ENCODE data around the gene ATP6V1B1. TPM values are rescaled to one million over a fixed set of nuclear protein-coding genes. Genes with fewer than 3 reads are reported as not detected.

ATP6V1B1 gene
- total and polyA plus RNA-seq, 2 of the 13 experiments (the other 11 are each of a cell fraction or from before 2014, with no cell fraction given) = 0.58 to 1.6 TPM

DNA sequence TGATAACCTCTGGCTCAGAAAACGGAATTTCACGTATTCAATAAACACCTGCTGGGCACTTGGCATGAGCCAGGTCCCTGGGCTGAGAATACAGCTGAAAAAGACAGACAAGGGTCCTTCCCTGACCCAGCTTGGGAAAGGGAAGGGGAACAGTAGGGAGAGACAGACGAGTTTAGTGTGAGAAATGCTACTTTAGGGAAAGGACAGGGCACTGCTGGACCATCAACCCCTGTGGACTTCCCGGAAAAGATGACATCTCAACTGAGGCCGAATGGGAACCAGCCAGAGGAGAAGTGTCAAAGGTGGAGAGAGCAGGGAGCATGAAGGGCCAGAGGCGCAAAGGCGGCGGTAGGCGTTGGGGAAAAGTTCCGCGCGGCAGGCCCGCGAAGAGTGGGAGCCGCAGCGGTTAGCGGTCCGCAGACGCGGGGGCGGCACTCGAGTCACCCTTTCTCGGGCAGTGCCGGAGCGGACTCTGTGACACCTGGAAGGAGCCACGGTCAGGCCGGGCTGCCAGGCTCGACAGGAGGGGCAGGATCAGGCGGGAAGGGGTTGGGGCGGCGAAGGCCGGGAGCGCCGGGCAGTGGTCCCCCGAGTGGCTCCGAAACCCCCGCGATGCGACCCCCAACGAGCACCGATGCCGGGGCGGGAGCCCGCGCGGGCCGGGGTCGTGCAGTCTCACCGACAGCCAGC, 58.5 kb downstream of the ATP6V1B1 start (continued):
- TF ChIP-seq PAXIP1 (CRISPR knock-in tag; conservative IDR thresholded peaks at IDR 0.05) = peak; percentile 7; the same call in 1 of the 2 replicates
- no peak for TF ChIP-seq ZKSCAN8 (CRISPR knock-in tag; IDR thresholded peaks at IDR 0.05; ENCODE audit: borderline replicate concordance)
- peak; percentile 50; the same call in 1 of the 2 replicates for TF ChIP-seq JDP2 (CRISPR knock-in tag; IDR thresholded peaks at IDR 0.05; ENCODE audit: borderline replicate concordance)
- TF ChIP-seq SNAPC4 (CRISPR knock-in tag; IDR thresholded peaks at IDR 0.05) = peak; percentile 18; the same call in 1 of the 2 replicates
- TF ChIP-seq ZNF678 (CRISPR knock-in tag; IDR thresholded peaks at IDR 0.05) = 0 out of 2 replicates have a peak, but pooled peaks have one; percentile 53
- TF ChIP-seq GLI4 (CRISPR knock-in tag; IDR thresholded peaks at IDR 0.05; ENCODE audit: borderline replicate concordance) = no peak
- TF ChIP-seq ZNF816 (CRISPR knock-in tag; IDR thresholded peaks at IDR 0.05; ENCODE audit: borderline replicate concordance) = peak; percentile 56; the same call in 1 of the 2 replicates
- TF ChIP-seq, protein P1, sequence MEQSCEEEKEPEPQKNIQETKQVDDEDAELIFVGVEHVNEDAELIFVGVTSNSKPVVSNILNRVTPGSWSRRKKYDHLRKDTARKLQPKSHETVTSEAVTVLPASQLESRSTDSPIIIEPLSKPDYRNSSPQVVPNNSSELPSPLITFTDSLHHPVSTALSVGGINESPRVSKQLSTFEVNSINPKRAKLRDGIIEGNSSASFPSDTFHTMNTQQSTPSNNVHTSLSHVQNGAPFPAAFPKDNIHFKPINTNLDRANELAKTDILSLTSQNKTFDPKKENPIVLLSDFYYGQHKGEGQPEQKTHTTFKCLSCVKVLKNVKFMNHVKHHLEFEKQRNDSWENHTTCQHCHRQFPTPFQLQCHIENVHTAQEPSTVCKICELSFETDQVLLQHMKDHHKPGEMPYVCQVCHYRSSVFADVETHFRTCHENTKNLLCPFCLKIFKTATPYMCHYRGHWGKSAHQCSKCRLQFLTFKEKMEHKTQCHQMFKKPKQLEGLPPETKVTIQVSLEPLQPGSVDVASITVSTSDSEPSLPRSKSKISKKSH (CRISPR knock-in tag; IDR thresholded peaks at IDR 0.05; ENCODE audit: borderline replicate concordance) = peak; percentile 34; the same call in 1 of the 2 replicates
- peak; percentile 78 for TF ChIP-seq ZNF510 (CRISPR knock-in tag; IDR thresholded peaks at IDR 0.05; ENCODE audit: low read depth)
- TF ChIP-seq RORA (CRISPR knock-in tag; IDR thresholded peaks at IDR 0.05) = no peak
- TF ChIP-seq IRF1 (CRISPR knock-in tag; IDR thresholded peaks at IDR 0.05; ENCODE audit: low read depth) = no peak
- no peak for TF ChIP-seq NR3C1 (CRISPR knock-in tag; IDR thresholded peaks at IDR 0.05)
- no peak for TF ChIP-seq KAT2B (IDR thresholded peaks at IDR 0.05; ENCODE audit: borderline replicate concordance, low read depth, low read length)
- TF ChIP-seq CCAR2 (optimal IDR thresholded peaks at IDR 0.05; ENCODE audit: low read depth, low read length) = no peak
- TF ChIP-seq DMAP1 (CRISPR knock-in tag; IDR thresholded peaks at IDR 0.05) = peak; percentile 19
- peak; percentile 77; the same call in 1 of the 2 replicates for TF ChIP-seq HOXA9 (CRISPR knock-in tag; IDR thresholded peaks at IDR 0.05; ENCODE audit: borderline replicate concordance)
- TF ChIP-seq SCMH1 (CRISPR knock-in tag; IDR thresholded peaks at IDR 0.05; ENCODE audit: borderline replicate concordance) = no peak
- TF ChIP-seq PHF5A (CRISPR knock-in tag; IDR thresholded peaks at IDR 0.05; ENCODE audit: low read depth, unreplicated experiment) = no peak

Data from HepG2 (cell line).